Kidney (tissue), 14 donors: ENCODE results near the gene MAP3K15. TPM values are rescaled to one million over a fixed set of nuclear protein-coding genes. Genes with fewer than 3 reads are reported as not detected.
A peak's percentile ranks its signal among the peaks of the same experiment; 100 is the strongest.

Experiments used
- DNase-seq, 5 donors: peaks; one replicate each; pipeline ENCODE4 v3.0.0-alpha.2; 2013 to 2020
- FAIRE-seq: peaks from 2 replicates; lab custom pipeline; 2012; peaks lifted over from hg19 to GRCh38; lab: Jason Lieb, UNC
- H3K27ac ChIP-seq, 2 donors: one replicate each; pipeline ENCODE4 v1.7.0; 2013; ENCODE audit warnings: low read depth in 2 of 2, low read length in 2 of 2, inconsistent platforms in 1 of 2
- H3K27me3 ChIP-seq: one replicate; pipeline ENCODE4 v1.7.1; 2013; ENCODE audit warnings: low read length, inconsistent platforms; ENCODE audit not compliant: control insufficient read depth, insufficient read depth
- H3K36me3 ChIP-seq, 3 donors: one replicate each; pipeline versions ENCODE4 v1.7.0 to v1.7.1; 2013; ENCODE audit warnings: low read length in 3 of 3, control low read depth in 1 of 3, inconsistent platforms in 1 of 3; ENCODE audit not compliant: insufficient read depth in 3 of 3, control insufficient read depth in 2 of 3
- H3K4me1 ChIP-seq, 3 donors: one replicate each; pipeline versions ENCODE4 v1.7.0 to v1.7.1; 2013; ENCODE audit warnings: low read length in 3 of 3, inconsistent platforms in 1 of 3, low read depth in 1 of 3; ENCODE audit not compliant: control insufficient read depth in 2 of 3, insufficient read depth in 2 of 3
- H3K4me3 ChIP-seq, 3 donors: one replicate each; pipeline versions ENCODE4 v1.7.0 to v1.8.1; 2013; ENCODE audit warnings: low read length in 3 of 3, control low read depth in 1 of 3, inconsistent platforms in 1 of 3
- H3K9ac ChIP-seq, 3 donors: one replicate each; pipeline versions ENCODE4 v1.7.0 to v1.7.1; 2013; ENCODE audit warnings: low read length in 3 of 3, control low read depth in 1 of 3, inconsistent platforms in 1 of 3
- H3K9me3 ChIP-seq, 3 donors: one replicate each; pipeline versions ENCODE4 v1.7.0 to v1.7.1; 2013; ENCODE audit warnings: low read length in 3 of 3, control low read depth in 1 of 3, inconsistent platforms in 1 of 3; ENCODE audit not compliant: control insufficient read depth in 2 of 3, insufficient read depth in 1 of 3
- CTCF ChIP-seq: IDR thresholded peaks from 3 replicates; pipeline ENCODE4 v1.5.1; 2012; ENCODE audit warnings: mild to moderate bottlenecking, moderate library complexity, borderline replicate concordance; ENCODE audit not compliant: insufficient read depth; ENCODE audit errors: extremely low read depth
- intact Hi-C: fragments of 100-400 bp; cut with DNase I; formaldehyde crosslinking; loops from one replicate; pipeline ENCODE4 v1.11.1; 2022
- polyA plus RNA-seq: library from polyadenylated mRNA; stranded (reverse); fragments of 350-450 nt; fragmentation: Illumina TruSeq; extraction: RNeasy Lipid Tissue Mini Kit (QIAGEN cat#74804); gene quantifications from one replicate; pipeline ENCODE4 v1.2.3, GENCODE V29; 2014; ENCODE audit warnings: low read depth, low replicate concordance; ENCODE audit not compliant: insufficient read depth
- total RNA-seq: library from RNA; stranded (reverse); fragmentation: NEBNext Ultra II Directional; extraction: Animal tissue kit (Norgen Biotek cat#: 25700); gene quantifications from one replicate; pipeline ENCODE4 v1.2.1, GENCODE V29; 2021
- donor health status: control.
- donor health status: control.
- donor health status: control.
- donor health status: control.
- donor health status: control.
- donor health status: DM: yes; HTN: yes; CAD: no.
- donor health status: Normal renal cell carcinoma (clear cell type).

Gene MAP3K15
- total and polyA plus RNA-seq, 2 donors from 2014 or later, result 3.7 to 5.0 TPM

GRCh38 chrX:19410259-19410658, 105.0 kb downstream of the MAP3K15 start:
- H3K9ac ChIP-seq, result no peak overlapping the region
- no peaks in the 10 kb centered on the region for H3K9me3 ChIP-seq
- FAIRE-seq (no peak), DNase-seq (no peak)
- H3K36me3 ChIP-seq, result no peaks in the 10 kb centered on the region
- intact Hi-C loops, result no loop called here
- no peak for TF ChIP-seq CTCF
- no peaks in the 10 kb centered on the region for H3K27me3 ChIP-seq
- no peaks in the 10 kb centered on the region for H3K4me1 ChIP-seq
- no peak overlapping the region for H3K27ac ChIP-seq
- H3K4me3 ChIP-seq, result no peak overlapping the region

- no peak for DNase-seq
- Histone ChIP-seq H3K36me3 (no peaks in the 10 kb centered on the region), H3K9me3 (no peaks in the 10 kb centered on the region), H3K4me3 (no peak overlapping the region), H3K27me3 (no peaks in the 10 kb centered on the region), H3K9ac (no peak overlapping the region), H3K27ac (no peak overlapping the region), H3K4me1 (no peaks in the 10 kb centered on the region)
- no peak for TF ChIP-seq CTCF
- intact Hi-C loops, result no loop called here
- peak; percentile 15 for FAIRE-seq
These were observed 111.6 kb downstream of the MAP3K15 start for GRCh38 chrX:19403696-19404095.

GRCh38 chrX:19392703-19393102, 122.6 kb downstream of the MAP3K15 start:
- Histone ChIP-seq H3K4me3 (no peak overlapping the region), H3K36me3 (no peaks in the 10 kb centered on the region), H3K27ac (no peak overlapping the region), H3K9ac (no peak overlapping the region), H3K4me1 (no peaks in the 10 kb centered on the region), H3K9me3 (no peaks in the 10 kb centered on the region), H3K27me3 (peaks cover 2% of the 10 kb centered on the region)
- DNase-seq (no peak), FAIRE-seq (no peak)
- TF ChIP-seq CTCF, result no peak
- intact Hi-C loops, result no loop called here

GRCh38 chrX:19392078-19392477, 123.2 kb downstream of the MAP3K15 start:
- H3K4me1 ChIP-seq, result no peaks in the 10 kb centered on the region
- no peak overlapping the region for H3K9ac ChIP-seq
- no peaks in the 10 kb centered on the region for H3K36me3 ChIP-seq
- H3K27me3 ChIP-seq, result peaks cover 2% of the 10 kb centered on the region
- no peak overlapping the region for H3K27ac ChIP-seq
- DNase-seq, result no peak
- no peak for FAIRE-seq
- intact Hi-C loops, result no loop called here
- H3K4me3 ChIP-seq, result no peak overlapping the region
- no peak for TF ChIP-seq CTCF
- H3K9me3 ChIP-seq, result no peaks in the 10 kb centered on the region
